CD4-positive, alpha-beta T cell (primary cell): Measurements from ENCODE around the gene DNPH1. TPM values are rescaled to one million over a fixed set of nuclear protein-coding genes. Genes with fewer than 3 reads are reported as not detected.

Source experiments
- ATAC-seq: fragments of 200-7000 bp; cut with Tn5 transposase; one replicate; pipeline ENCODE4 v1.10.0; 2022; ENCODE audit warnings: mild to moderate bottlenecking; ENCODE audit not compliant: poor library complexity
- CTCF ChIA-PET: fragments of 350-600 bp; sonication (Branson Sonifier 250); formaldehyde crosslinking; loops from one replicate; lab custom pipeline; 2021; ENCODE audit warnings: antibody characterized with exemption, inconsistent platforms; lab: Charles Lee
- POLR2A ChIA-PET: fragments of 350-600 bp; sonication (Branson Sonifier 250); formaldehyde crosslinking; loops from one replicate; lab custom pipeline; 2021; ENCODE audit warnings: antibody characterized with exemption, inconsistent platforms; lab: Charles Lee
- DNase-seq, 14 experiments: peaks; one replicate each; pipeline ENCODE4 v3.0.0-alpha.2; 2013 to 2020; ENCODE audit warnings: mixed read lengths in 2 of 14
- H3K27ac ChIP-seq, 2 donors: one replicate each; pipeline versions ENCODE4 v1.5.1 to v1.7.0; 2013; ENCODE audit warnings: low read length in 2 of 2, low read depth in 1 of 2, mild to moderate bottlenecking in 1 of 2
- H3K27me3 ChIP-seq, 2 experiments: 1 replicate in 1 of 2; 2 replicates in 1 of 2; pipeline versions ENCODE4 v1.6.1 to v1.7.0; 2013; ENCODE audit warnings: low read length in 2 of 2, control low read depth in 1 of 2, mild to moderate bottlenecking in 1 of 2, moderate library complexity in 1 of 2; ENCODE audit not compliant: insufficient read depth in 2 of 2, control insufficient read depth in 1 of 2
- H3K36me3 ChIP-seq: one replicate; pipeline ENCODE4 v1.6.1; 2013; ENCODE audit warnings: low read length, control low read depth; ENCODE audit not compliant: insufficient read depth
- H3K4me1 ChIP-seq: one replicate; pipeline ENCODE4 v1.6.1; 2013; ENCODE audit warnings: low read length, control low read depth; ENCODE audit not compliant: insufficient read depth
- H3K4me3 ChIP-seq: one replicate; pipeline ENCODE4 v1.5.1; 2013; ENCODE audit warnings: mild to moderate bottlenecking, low read length, moderate library complexity
- H3K9me3 ChIP-seq, 2 experiments: 1 replicate in 1 of 2; 2 replicates in 1 of 2; pipeline versions ENCODE4 v1.6.1 to v1.7.0; 2013; ENCODE audit warnings: low read length in 2 of 2, mild to moderate bottlenecking in 2 of 2, control low read depth in 1 of 2, moderate library complexity in 1 of 2; ENCODE audit not compliant: control insufficient read depth in 1 of 2, insufficient read depth in 1 of 2
- H3K27ac Mint-ChIP-seq: one replicate; pipeline ENCODE4 v1.8.0; 2020; ENCODE audit warnings: mixed read lengths
- H3K27me3 Mint-ChIP-seq: one replicate; pipeline ENCODE4 v1.8.0; 2021; ENCODE audit warnings: mixed read lengths
- H3K36me3 Mint-ChIP-seq: one replicate; pipeline ENCODE4 v1.8.0; 2021; ENCODE audit warnings: low read depth, mixed read lengths
- H3K4me1 Mint-ChIP-seq: one replicate; pipeline ENCODE4 v1.8.0; 2021; ENCODE audit warnings: low read depth, mixed read lengths
- H3K4me3 Mint-ChIP-seq: one replicate; pipeline ENCODE4 v1.8.0; 2020; ENCODE audit warnings: mild to moderate bottlenecking, mixed read lengths
- H3K9me3 Mint-ChIP-seq: one replicate; pipeline ENCODE4 v1.8.0; 2020; ENCODE audit warnings: mixed read lengths
- CTCF ChIP-seq: fragments of 200-600 bp; IDR thresholded peaks from one replicate; pipeline ENCODE4 v1.8.0; 2022; ENCODE audit warnings: antibody characterized with exemption, mild to moderate bottlenecking
- intact Hi-C, 2 experiments: fragments of 100-400 bp; cut with DNase I in 1 of 2; cut with micrococcal nuclease in 1 of 2; formaldehyde crosslinking; loops; one replicate each; pipeline versions ENCODE4 v1.15.1 to v1.9.0; 2023 to 2025; cut with DNase I, micrococcal nuclease
- total RNA-seq, 174 experiments: library from RNA in 2 of 174; stranded (reverse) in 2 of 174; gene quantifications; one replicate each; pipeline ENCODE4 v1.2.3 and lab custom pipeline; 2021 to 2026

DNPH1 gene
- total RNA-seq, 2 experiments from 2014 or later, result 27.3 to 30.6 TPM

GRCh38 chr6:43205849-43206248 is 23.4 kb downstream of the DNPH1 start:
- no peak for TF ChIP-seq CTCF
- Histone ChIP-seq H3K4me3 (no peak overlapping the region), H3K9me3 (no peaks in the 10 kb centered on the region), H3K27me3 (no peaks in the 10 kb centered on the region), H3K4me1 (no peaks in the 10 kb centered on the region), H3K36me3 (peaks cover 37% of the 10 kb centered on the region), H3K27ac (no peak overlapping the region)
- POLR2A ChIA-PET, result no interaction called here
- no peak overlapping the region for H3K27ac Mint-ChIP-seq
- ATAC-seq (no peak), DNase-seq (peak in 1 of 14 experiments; percentile 14)
- H3K9me3 Mint-ChIP-seq, result no peaks in the 10 kb centered on the region
- no peaks in the 10 kb centered on the region for H3K4me1 Mint-ChIP-seq
- peaks cover 47% of the 10 kb centered on the region for H3K36me3 Mint-ChIP-seq
- CTCF ChIA-PET, result interaction anchor here (0.8 kb wide), 1 partner anchor 24 kb away, joined by 4 read pairs; no protein-coding TSS in a partner anchor
- H3K4me3 Mint-ChIP-seq, result no peak overlapping the region
- no peaks in the 10 kb centered on the region for H3K27me3 Mint-ChIP-seq
- intact Hi-C loops, result loop anchor here in 1 of 2 experiments (5.0 kb wide), 1 partner anchor 136 kb away; no protein-coding TSS in a partner anchor

- Mint-ChIP-seq H3K27ac (no peak overlapping the region), H3K9me3 (no peaks in the 10 kb centered on the region), H3K36me3 (peaks cover 60% of the 10 kb centered on the region), H3K4me1 (no peaks in the 10 kb centered on the region), H3K4me3 (no peak overlapping the region), H3K27me3 (no peaks in the 10 kb centered on the region)
- H3K36me3 ChIP-seq, result peaks cover 51% of the 10 kb centered on the region
- DNase-seq (peak in 1 of 14 experiments; percentile 15), ATAC-seq (no peak)
- H3K9me3 ChIP-seq, result no peaks in the 10 kb centered on the region
- no peaks in the 10 kb centered on the region for H3K27me3 ChIP-seq
- no peak for TF ChIP-seq CTCF
- ChIA-PET POLR2A (no interaction called here), CTCF (no interaction called here)
- H3K27ac ChIP-seq, result no peak overlapping the region
- no peaks in the 10 kb centered on the region for H3K4me1 ChIP-seq
- no peak overlapping the region for H3K4me3 ChIP-seq
- intact Hi-C loops, result loop anchor here in 1 of 2 experiments (5.0 kb wide), 1 partner anchor 138 kb away; no protein-coding TSS in a partner anchor
Observed at GRCh38 chr6:43204271-43205105, 24.8 kb downstream of the DNPH1 start.

DNA sequence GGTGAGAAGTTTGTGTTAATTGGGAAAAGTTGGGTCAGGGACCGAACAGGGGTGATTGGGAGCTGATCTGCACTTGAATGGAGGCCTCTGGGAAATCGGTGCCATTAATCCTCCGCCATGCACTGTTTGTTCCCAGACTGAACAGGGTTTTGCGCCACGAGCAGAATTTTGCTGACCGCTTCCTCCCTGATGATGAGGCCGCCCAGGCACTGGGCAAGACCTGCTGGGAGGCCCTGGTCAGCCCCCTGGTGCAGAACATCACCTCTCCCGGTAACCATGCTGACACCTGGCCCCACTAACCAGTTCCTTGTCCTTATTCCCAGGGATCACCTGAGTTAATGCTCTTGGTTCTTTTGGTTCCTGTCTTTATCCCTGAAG is 25.6 kb downstream of the DNPH1 start:
- ATAC-seq, result no peak
- H3K4me3 Mint-ChIP-seq, result no peak overlapping the region
- ChIA-PET CTCF (no interaction called here), POLR2A (no interaction called here)
- Histone ChIP-seq H3K4me1 (no peaks in the 10 kb centered on the region), H3K36me3 (peaks cover 55% of the 10 kb centered on the region), H3K4me3 (no peak overlapping the region), H3K27me3 (no peaks in the 10 kb centered on the region), H3K9me3 (no peaks in the 10 kb centered on the region), H3K27ac (no peak overlapping the region)
- DNase-seq, result peak in 1 of 14 experiments; percentile 20
- no peaks in the 10 kb centered on the region for H3K4me1 Mint-ChIP-seq
- peaks cover 66% of the 10 kb centered on the region for H3K36me3 Mint-ChIP-seq
- no peaks in the 10 kb centered on the region for H3K27me3 Mint-ChIP-seq
- no peak for TF ChIP-seq CTCF
- no peak overlapping the region for H3K27ac Mint-ChIP-seq
- H3K9me3 Mint-ChIP-seq, result no peaks in the 10 kb centered on the region
- intact Hi-C loops, result no loop called here
